ENCODE data around the gene LHFPL2.

GRCh38 chr5:78486218-78486617 is 162.4 kb downstream of the LHFPL2 start:
- no peak for TF ChIP-seq CTCF (IDR thresholded peaks at IDR 0.05; ENCODE audit: low read depth, low read length)
- TF ChIP-seq POLR2A (IDR thresholded peaks at IDR 0.05; ENCODE audit: extremely low read depth, insufficient read length), result no peak
- TF ChIP-seq MYC (IDR thresholded peaks at IDR 0.05; ENCODE audit: low read depth, low read length), result no peak
- TF ChIP-seq MAX (IDR thresholded peaks at IDR 0.05; ENCODE audit: low read depth, low read length), result no peak
